Heart left ventricle (tissue), 16 donors: ENCODE data around the gene ADO. TPM values are rescaled to one million over a fixed set of nuclear protein-coding genes. Genes with fewer than 3 reads are reported as not detected.
A peak's percentile ranks its signal among the peaks of the same experiment; 100 is the strongest.

Source experiments
- ATAC-seq, 4 donors: fragments of 200-7000 bp; cut with Tn5 transposase; one replicate each; pipeline ENCODE4 v1.9.1; 2020 to 2022; ENCODE audit warnings: moderate library complexity in 4 of 4, mild to moderate bottlenecking in 3 of 4, moderate number of reproducible peaks in 1 of 4
- DNase-seq, 5 donors: peaks; one replicate each; pipeline ENCODE4 v3.0.0-alpha.2; 2020
- H3K27ac ChIP-seq, 12 donors: fragments of 200-600 bp; sonication (generic) in 4 of 12; one replicate each; pipeline versions ENCODE4 v1.5.0 to v1.8.0; 2016 to 2022; ENCODE audit warnings: mild to moderate bottlenecking in 2 of 12
- H3K27me3 ChIP-seq, 9 donors: fragments of 200-600 bp; sonication (generic) in 2 of 9; one replicate each; pipeline versions ENCODE4 v1.5.1 to v1.8.0; 2016 to 2022; ENCODE audit warnings: mild to moderate bottlenecking in 3 of 9
- H3K36me3 ChIP-seq, 9 donors: fragments of 200-600 bp; sonication (generic) in 2 of 9; one replicate each; pipeline versions ENCODE4 v1.5.0 to v1.8.0; 2018 to 2022; ENCODE audit warnings: mild to moderate bottlenecking in 2 of 9
- H3K4me1 ChIP-seq, 12 donors: fragments of 200-600 bp; sonication (generic) in 4 of 12; one replicate each; pipeline versions ENCODE4 v1.5.0 to v1.8.0; 2016 to 2022; ENCODE audit warnings: mild to moderate bottlenecking in 3 of 12
- H3K4me3 ChIP-seq, 12 donors: fragments of 200-600 bp; sonication (generic) in 4 of 12; one replicate each; pipeline versions ENCODE4 v1.5.0 to v1.8.0; 2017 to 2022; ENCODE audit warnings: mild to moderate bottlenecking in 9 of 12, moderate library complexity in 4 of 12
- H3K9me3 ChIP-seq, 12 donors: fragments of 200-600 bp; sonication (generic) in 4 of 12; one replicate each; pipeline versions ENCODE4 v1.5.0 to v1.8.0; 2016 to 2022; ENCODE audit warnings: mild to moderate bottlenecking in 1 of 12
- CTCF ChIP-seq, 12 donors: fragments of 200-600 bp; sonication (generic) in 4 of 12; IDR thresholded peaks; one replicate each; pipeline versions ENCODE4 v1.5.0 to v1.8.0; 2018 to 2022; ENCODE audit warnings: antibody characterized with exemption in 12 of 12, mild to moderate bottlenecking in 5 of 12
- POLR2A ChIP-seq, 2 donors: fragments of 450-650 bp; IDR thresholded peaks; one replicate each; pipeline ENCODE4 v1.6.1; 2017; ENCODE audit warnings: antibody characterized with exemption in 2 of 2, mild to moderate bottlenecking in 2 of 2, moderate library complexity in 2 of 2
- WGBS, 4 donors: extraction: QIAGEN DNeasy Blood & Tissue Kit in 2 of 4; methylation state at CpG; one replicate each; pipeline versions ENCODE4 v1.1.5 to v1.1.7; 2013 to 2018; 5-methylcytosine and 5-hydroxymethylcytosine counted together
- intact Hi-C, 10 donors: fragments of 100-400 bp; cut with DNase I; formaldehyde crosslinking; loops; one replicate each; pipeline versions ENCODE4 v1.11.1 to v1.14.2; 2022
- polyA plus RNA-seq, 2 donors: library from polyadenylated mRNA; stranded (reverse); fragments of 200-250 nt; gene quantifications; one replicate each; pipeline ENCODE4 v1.2.3, GENCODE V29; 2013
- total RNA-seq, 9 donors: library from RNA; depleted of rRNA in 2 of 9; stranded (reverse); fragments of >200 nt in 2 of 9; fragmentation: NEBNext Ultra II Directional in 3 of 9; extraction: Animal tissue kit (Norgen Biotek cat#: 25700) in 3 of 9; gene quantifications; one replicate each; pipeline versions ENCODE4 v1.1.0 to v1.2.4, GENCODE V29; 2016 to 2023
- donor health status: ischemic (EF 13 %, LVEDD 7.1; RV severe dilation, severe dysfunction).
- donor health status: healthy with polysubstance abuse.
- donor health status: DM: no; HTN: yes; CAD: no.
- donor health status: DM: no; HTN: no; CAD: no.
- donor health status: ischemic (EF 25% LVEDD 6.9; RV normal size, moderate dysfunction).
- donor health status: ischemic (EF 25% LVEDD 5.7; RV mildly dilated, moderate dysfunction).
- donor health status: healthy.
- donor health status: DM: yes; HTN: yes; CAD: no.
- donor health status: ischemic (EF 35%, LVEDD 5.7; RV mildly dilated, moderate dysfunction).
- donor health status: nonischemic (EF 11% LVEDD 7.7; RV severe dilation, severe dysfunction).
- donor health status: DM: yes; HTN: yes; CAD: no.
- donor health status: PGD.
- donor health status: ischemic (EF 29% LVEDD 5.4; RV normal size, mild dysfunction).
- donor health status: nonischemic (EF 23%, LVEDD 6.1; RV moderate dilation, normal function).

The ADO gene
- total and polyA plus RNA-seq, 11 donors = 7.6 to 35.5 (median 19.7) TPM

GRCh38 chr10:62794306-62794705 lies 10.2 kb upstream of the ADO start:
- peaks cover 0 to 3% (median 0%) of the 10 kb centered on the region in 9 donors for H3K27me3 ChIP-seq
- DNase-seq (no peak), ATAC-seq (peak in 1 of 4 donors; percentile 42)
- intact Hi-C loops = no loop called here
- H3K9me3 ChIP-seq = no peaks in the 10 kb centered on the region
- H3K36me3 ChIP-seq = no peaks in the 10 kb centered on the region
- WGBS, 4 donors = 79 to 96% (median 91%) methylated on average over 1 of the region's 1 CpG
- H3K27ac ChIP-seq = peak overlapping the region in 3 of 12 donors; percentile 9 to 24 (median 17)
- no peak overlapping the region for H3K4me3 ChIP-seq
- H3K4me1 ChIP-seq = peaks cover 0 to 18% (median 3%) of the 10 kb centered on the region in 12 donors
- TF ChIP-seq CTCF (IDR thresholded peaks at IDR 0.05) = no peak
- no peak for TF ChIP-seq POLR2A (IDR thresholded peaks at IDR 0.05)

- ATAC-seq (no peak), DNase-seq (no peak)
- intact Hi-C loops = no loop called here
- Histone ChIP-seq H3K4me3 (no peak overlapping the region), H3K27ac (peak overlapping the region in 4 of 12 donors; percentile 9 to 24 (median 14)), H3K9me3 (no peaks in the 10 kb centered on the region), H3K27me3 (peaks cover 0 to 3% (median 0%) of the 10 kb centered on the region in 9 donors), H3K36me3 (no peaks in the 10 kb centered on the region), H3K4me1 (peaks cover 0 to 15% (median 0%) of the 10 kb centered on the region in 12 donors)
- TF ChIP-seq POLR2A (IDR thresholded peaks at IDR 0.05) (no peak), CTCF (IDR thresholded peaks at IDR 0.05) (no peak)
These were observed 9.4 kb upstream of the ADO start for GRCh38 chr10:62795100-62795499.

GRCh38 chr10:62795762-62796161 lies 8.8 kb upstream of the ADO start:
- Histone ChIP-seq H3K4me1 (peaks cover 0 to 15% (median 0%) of the 10 kb centered on the region in 12 donors), H3K27me3 (peaks cover 0 to 3% (median 0%) of the 10 kb centered on the region in 9 donors), H3K9me3 (no peaks in the 10 kb centered on the region), H3K27ac (peak overlapping the region in 4 of 12 donors; percentile 9 to 14 (median 12)), H3K36me3 (no peaks in the 10 kb centered on the region), H3K4me3 (no peak overlapping the region)
- TF ChIP-seq CTCF (IDR thresholded peaks at IDR 0.05) (no peak), POLR2A (IDR thresholded peaks at IDR 0.05) (no peak)
- intact Hi-C loops = no loop called here
- WGBS, 4 donors = 76 to 91% (median 84%) methylated on average over 4 of the region's 4 CpGs
- ATAC-seq (no peak), DNase-seq (peak in 1 of 5 donors; percentile 32)

GRCh38 chr10:62796896-62797295 lies 7.6 kb upstream of the ADO start:
- Histone ChIP-seq H3K27ac (no peak overlapping the region), H3K9me3 (no peaks in the 10 kb centered on the region), H3K4me3 (no peak overlapping the region), H3K4me1 (peaks cover 0 to 15% (median 0%) of the 10 kb centered on the region in 12 donors), H3K36me3 (no peaks in the 10 kb centered on the region), H3K27me3 (peaks cover 0 to 3% (median 0%) of the 10 kb centered on the region in 9 donors)
- ATAC-seq (no peak), DNase-seq (no peak)
- 81 to 89% (median 86%) methylated on average over 3 of the region's 3 CpGs for WGBS, 4 donors
- TF ChIP-seq POLR2A (IDR thresholded peaks at IDR 0.05) (no peak), CTCF (IDR thresholded peaks at IDR 0.05) (no peak)
- intact Hi-C loops = no loop called here
